ENCODE data around the gene SCFD2. TPM values are rescaled to one million over a fixed set of nuclear protein-coding genes. Genes with fewer than 3 reads are reported as not detected.

The SCFD2 gene
- total and polyA plus RNA-seq, 12 donors, result 2.9 to 15.0 (median 9.7) TPM

GRCh38 chr4:53196882-53197771, 168.7 kb downstream of the SCFD2 start:
- Histone ChIP-seq H3K27ac (peak overlapping the region in 1 of 10 donors; percentile 37), H3K27me3 (no peaks in the 10 kb centered on the region), H3K4me3 (no peak overlapping the region), H3K4me1 (peaks cover 0 to 16% (median 4%) of the 10 kb centered on the region in 9 donors), H3K9me3 (no peaks in the 10 kb centered on the region), H3K36me3 (no peaks in the 10 kb centered on the region)
- intact Hi-C loops (cut with DNase I), result loop anchor here in 9 of 10 donors (2.0 to 10.0 kb wide), 11 partner anchors 178 to 1038 kb away; partner anchors contain the start of genes FIP1L1 (in 1 of the 9) and PDGFRA (in 1 of the 9)
- TF ChIP-seq, protein P1, sequence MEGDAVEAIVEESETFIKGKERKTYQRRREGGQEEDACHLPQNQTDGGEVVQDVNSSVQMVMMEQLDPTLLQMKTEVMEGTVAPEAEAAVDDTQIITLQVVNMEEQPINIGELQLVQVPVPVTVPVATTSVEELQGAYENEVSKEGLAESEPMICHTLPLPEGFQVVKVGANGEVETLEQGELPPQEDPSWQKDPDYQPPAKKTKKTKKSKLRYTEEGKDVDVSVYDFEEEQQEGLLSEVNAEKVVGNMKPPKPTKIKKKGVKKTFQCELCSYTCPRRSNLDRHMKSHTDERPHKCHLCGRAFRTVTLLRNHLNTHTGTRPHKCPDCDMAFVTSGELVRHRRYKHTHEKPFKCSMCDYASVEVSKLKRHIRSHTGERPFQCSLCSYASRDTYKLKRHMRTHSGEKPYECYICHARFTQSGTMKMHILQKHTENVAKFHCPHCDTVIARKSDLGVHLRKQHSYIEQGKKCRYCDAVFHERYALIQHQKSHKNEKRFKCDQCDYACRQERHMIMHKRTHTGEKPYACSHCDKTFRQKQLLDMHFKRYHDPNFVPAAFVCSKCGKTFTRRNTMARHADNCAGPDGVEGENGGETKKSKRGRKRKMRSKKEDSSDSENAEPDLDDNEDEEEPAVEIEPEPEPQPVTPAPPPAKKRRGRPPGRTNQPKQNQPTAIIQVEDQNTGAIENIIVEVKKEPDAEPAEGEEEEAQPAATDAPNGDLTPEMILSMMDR (IDR thresholded peaks at IDR 0.05), result peak; percentile 65 to 85 (median 79)
- ATAC-seq, result peak in 6 of 8 donors; percentile 56 to 75 (median 61)
- DNase-seq, result no peak
- WGBS, 2 donors, result 69 to 71% methylated on average over 4 of the region's 4 CpGs

- Histone ChIP-seq H3K27me3 (no peaks in the 10 kb centered on the region), H3K4me1 (peaks cover 0 to 16% (median 4%) of the 10 kb centered on the region in 9 donors), H3K4me3 (no peak overlapping the region), H3K27ac (no peak overlapping the region), H3K9me3 (no peaks in the 10 kb centered on the region), H3K36me3 (no peaks in the 10 kb centered on the region)
- DNase-seq, result no peak
- TF ChIP-seq, protein P1 (IDR thresholded peaks at IDR 0.05), result no peak
- 69 to 78% methylated on average over 7 of the region's 7 CpGs for WGBS, 2 donors
- ATAC-seq, result no peak
- intact Hi-C loops (cut with DNase I), result loop anchor here in 9 of 10 donors (2.0 to 10.0 kb wide), 11 partner anchors 179 to 1039 kb away; partner anchors contain the start of genes FIP1L1 (in 1 of the 9) and PDGFRA (in 1 of the 9)
These were observed 169.8 kb downstream of the SCFD2 start for GRCh38 chr4:53195815-53196661.

DNA sequence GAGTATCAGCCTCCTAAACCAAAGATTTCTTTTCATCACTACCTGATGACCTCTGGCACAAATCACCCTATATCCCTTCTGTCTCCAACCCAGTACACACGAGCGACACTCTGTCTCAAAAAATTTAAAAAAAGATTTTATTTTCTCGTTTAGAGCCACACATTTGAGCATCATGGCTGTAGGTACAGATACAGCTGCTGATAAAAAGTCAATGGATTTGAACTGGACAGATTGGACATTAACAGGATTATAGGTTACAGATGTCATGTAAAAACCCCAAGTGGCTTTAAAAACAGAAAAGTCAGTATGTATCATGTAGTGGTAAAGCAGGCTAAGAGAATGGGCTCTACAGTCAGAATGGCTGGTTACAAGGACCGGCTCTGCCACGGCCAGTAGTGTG, 171.1 kb downstream of the SCFD2 start:
- no peak overlapping the region for H3K4me3 ChIP-seq

More for the DNA sequence above, 171.1 kb downstream of the SCFD2 start:
- DNase-seq, result no peak
- WGBS, 2 donors, result 94 to 95% methylated on average over 5 of the region's 5 CpGs
- Histone ChIP-seq H3K4me1 (peaks cover 0 to 16% (median 3%) of the 10 kb centered on the region in 9 donors), H3K27ac (no peak overlapping the region), H3K27me3 (no peaks in the 10 kb centered on the region), H3K36me3 (no peaks in the 10 kb centered on the region), H3K9me3 (no peaks in the 10 kb centered on the region)
- intact Hi-C loops (cut with DNase I), result loop anchor here in 9 of 10 donors (5.0 to 10.0 kb wide), 11 partner anchors 172 to 1038 kb away; partner anchors contain the start of genes FIP1L1 (in 1 of the 9) and PDGFRA (in 1 of the 9)
- ATAC-seq, result no peak
- TF ChIP-seq, protein P1 (IDR thresholded peaks at IDR 0.05), result no peak

All from heart right ventricle (tissue), 16 donors.